GM19455 (cell line): ENCODE results near the gene FXYD3.
"Not testable (repeated sequence)": the region's sequence is repeated elsewhere in the genome, so short reads cannot be mapped to it uniquely, and the experiment has no call there.

ENCODE experiments used
- ATAC-seq: cut with Tn5 transposase; IDR thresholded peaks from one replicate; pipeline ENCODE4 v1.9.1; 2021; ENCODE audit not compliant: unreplicated experiment

FXYD3 gene

DNA sequence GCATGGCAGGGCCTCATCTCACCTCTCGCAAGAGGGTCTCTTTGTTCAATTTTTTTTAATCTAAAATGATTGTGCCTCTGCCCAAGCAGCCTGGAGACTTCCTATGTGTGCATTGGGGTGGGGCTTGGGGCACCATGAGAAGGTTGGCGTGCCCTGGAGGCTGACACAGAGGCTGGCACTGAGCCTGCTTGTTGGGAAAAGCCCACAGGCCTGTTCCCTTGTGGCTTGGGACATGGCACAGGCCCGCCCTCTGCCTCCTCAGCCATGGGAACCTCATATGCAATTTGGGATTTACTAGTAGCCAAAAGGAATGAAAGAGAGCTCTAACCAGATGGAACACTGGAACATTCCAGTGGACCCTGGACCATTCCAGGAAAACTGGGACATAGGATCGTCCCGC, 8.0 kb downstream of the FXYD3 start:
- no peak for ATAC-seq

DNA sequence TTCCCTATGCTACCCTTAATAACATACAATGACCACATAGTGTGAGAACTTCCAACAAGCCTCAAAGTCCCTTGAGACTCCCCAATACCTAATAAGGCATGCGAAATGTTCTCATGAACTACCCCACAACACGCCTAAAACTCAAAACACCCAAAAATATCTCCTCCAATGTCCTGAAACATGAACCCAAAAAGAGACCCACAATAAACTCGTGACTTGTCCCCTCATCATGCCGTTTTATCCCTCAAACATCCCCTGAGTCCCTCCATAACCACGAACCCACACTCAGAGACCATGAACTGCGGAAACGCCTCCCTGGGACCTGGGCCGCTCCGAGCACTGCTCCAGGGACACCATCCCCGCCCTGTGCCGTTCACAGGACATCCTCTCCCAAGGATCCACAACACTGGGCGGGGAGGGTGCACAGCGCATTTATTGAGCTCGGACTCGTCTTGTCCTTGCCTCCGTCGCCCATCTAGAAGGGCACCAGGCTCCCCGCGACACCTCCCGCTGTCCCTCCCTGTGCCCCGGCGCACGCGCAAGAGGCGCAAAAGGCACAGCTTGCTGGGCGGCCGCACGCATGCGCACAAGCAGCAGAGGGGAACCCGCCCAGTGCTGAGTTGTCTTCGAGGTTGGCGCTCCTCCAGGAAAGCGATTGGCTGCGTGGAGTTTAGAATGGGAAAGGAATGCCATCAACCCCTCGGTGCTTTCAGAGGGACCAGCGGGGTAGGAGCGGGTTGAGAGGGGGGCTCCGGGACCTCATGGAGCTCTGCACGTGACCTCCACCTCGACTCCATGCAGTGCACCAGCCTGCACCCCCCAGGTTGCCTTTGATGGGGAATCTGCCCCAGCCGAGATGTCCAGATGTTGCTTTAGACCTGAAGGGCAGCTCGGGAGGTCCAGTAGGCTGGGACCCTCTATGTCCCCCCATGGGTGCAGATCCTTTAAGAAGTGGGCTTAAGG, 8.8 kb downstream of the FXYD3 start:
- peak; percentile 72 for ATAC-seq

DNA sequence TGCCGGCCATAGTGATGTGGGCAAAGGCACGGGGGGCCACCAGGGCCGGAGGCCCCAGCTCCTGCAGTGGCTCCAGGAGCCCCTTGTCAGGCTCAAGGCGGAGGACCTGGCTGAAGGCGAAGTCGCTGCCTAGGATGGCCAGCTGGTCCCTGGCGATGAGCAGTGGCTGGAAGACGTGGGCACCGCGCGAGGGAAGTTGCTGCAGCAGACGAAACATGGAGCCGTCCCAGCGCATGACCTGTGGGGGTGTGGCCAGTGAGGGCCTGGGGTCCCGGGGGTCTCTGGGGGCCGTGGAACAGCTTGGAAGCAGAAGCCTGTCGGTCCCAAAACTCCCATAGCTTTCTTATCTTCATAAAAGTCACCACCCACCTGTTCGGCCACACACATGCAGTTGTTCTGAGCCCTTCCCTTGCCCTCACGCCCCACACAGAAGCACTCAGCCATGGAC, 9.7 kb downstream of the FXYD3 start:
- no peak for ATAC-seq

DNA sequence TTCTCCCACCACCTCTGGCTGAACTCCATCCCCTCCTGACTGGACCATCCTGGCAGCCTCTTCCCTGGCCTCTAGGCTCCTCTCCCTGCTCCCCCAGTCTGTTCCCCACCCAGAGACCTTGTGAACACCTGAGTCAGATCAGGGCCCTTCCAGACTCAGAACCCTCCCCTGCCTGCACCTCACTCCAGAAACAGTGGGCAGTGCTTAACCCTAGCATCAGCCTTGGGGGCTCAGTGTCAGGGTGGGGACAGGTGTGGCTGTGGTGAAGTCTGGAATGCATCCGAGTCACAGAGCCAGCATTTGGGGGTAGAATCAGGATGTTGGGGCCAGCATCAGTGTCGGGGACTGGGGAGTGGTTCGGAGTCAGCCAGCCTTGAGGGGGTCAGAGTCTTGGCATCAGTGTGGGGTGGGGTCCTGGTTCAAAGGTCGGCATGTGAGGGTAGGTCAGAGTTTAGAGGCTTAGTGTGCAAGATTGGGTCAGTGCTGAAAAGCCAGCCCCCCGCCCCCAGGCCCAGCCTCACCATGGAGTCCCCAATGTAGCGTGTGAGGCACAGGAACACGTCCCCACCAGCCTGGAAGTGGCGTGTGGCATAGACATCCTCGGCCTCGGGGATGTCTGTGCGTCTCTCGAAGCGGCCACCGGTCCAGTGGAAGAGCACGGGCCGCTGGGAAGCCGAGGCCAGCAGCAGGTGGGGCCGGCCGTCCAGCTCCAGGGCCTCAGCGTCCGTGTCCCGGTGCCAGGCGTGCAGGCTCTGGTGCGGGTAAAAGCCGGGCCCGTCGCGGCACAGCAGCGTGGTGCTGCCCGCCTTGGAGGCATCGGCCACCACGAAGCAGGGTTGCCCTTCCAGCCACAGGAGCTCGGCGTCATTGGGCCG, 10.4 kb downstream of the FXYD3 start:
- ATAC-seq, result no peak

DNA sequence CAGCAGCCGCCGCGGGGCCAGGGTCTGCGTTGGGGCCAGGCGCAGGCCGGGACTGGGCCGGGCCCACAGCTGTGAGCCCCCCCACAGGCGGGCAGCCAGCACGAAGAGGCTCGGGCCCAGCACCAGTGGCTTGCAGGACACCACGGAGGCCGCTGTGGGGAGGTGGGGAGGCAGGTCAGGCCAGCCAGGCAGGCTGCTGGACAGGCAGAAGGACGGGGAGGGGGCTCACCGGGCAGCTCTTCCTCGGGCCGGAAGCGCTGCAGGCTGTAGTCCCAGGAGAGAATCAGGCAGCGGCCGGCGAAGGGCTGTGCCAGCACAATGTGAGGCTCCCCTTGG, 11.0 kb downstream of the FXYD3 start:
- no peak for ATAC-seq

DNA sequence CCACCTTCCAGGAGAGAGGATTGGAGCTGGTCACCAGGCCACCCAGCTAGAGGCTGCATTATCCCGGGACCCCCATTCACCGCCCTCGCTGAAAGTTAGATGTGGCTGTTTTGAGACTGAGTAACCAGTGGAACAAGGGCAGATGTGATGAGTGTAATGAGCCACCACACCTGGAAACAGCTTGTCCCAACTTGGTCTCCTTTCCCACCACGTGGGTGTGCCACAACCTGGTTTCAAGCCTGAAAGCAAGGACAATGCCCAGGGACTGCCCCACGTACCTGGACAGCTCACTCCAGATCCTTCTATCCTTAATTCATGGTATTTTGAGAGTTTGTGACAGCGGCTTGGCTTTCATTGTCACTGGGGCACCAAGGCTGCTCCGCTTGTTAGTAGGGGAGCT, 12.2 kb downstream of the FXYD3 start:
- no peak for ATAC-seq

DNA sequence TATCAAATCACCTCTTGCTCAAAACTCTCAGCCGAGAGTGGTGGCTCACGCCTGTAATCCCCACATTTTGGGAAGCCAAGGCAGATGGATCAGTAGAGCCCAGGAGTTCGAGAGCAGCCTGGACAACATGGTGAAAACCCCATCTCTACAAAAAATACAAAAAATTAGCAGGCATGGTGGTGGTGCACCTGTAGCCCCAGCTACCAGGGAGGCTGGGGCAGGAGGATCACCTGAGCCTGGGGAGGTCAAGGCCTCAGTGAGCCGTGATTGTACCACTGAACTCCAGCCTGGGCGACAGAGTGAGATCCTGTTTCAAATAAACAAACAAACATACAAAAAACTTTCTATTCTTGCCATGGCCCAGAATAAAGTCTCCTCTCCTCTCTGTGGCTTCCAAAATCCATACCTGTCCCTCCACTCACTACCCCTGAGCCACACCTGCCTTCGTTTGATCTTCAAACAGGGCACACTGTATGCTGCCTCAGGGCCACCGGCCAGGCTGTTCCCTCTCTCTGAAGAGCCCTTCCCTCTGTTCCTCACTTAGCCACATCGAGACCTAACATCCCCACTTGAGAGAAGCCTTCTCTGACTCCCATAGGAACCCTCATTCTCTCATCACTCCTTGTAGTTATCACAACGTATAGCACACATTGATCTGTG, 12.9 kb downstream of the FXYD3 start:
- no peak for ATAC-seq

DNA sequence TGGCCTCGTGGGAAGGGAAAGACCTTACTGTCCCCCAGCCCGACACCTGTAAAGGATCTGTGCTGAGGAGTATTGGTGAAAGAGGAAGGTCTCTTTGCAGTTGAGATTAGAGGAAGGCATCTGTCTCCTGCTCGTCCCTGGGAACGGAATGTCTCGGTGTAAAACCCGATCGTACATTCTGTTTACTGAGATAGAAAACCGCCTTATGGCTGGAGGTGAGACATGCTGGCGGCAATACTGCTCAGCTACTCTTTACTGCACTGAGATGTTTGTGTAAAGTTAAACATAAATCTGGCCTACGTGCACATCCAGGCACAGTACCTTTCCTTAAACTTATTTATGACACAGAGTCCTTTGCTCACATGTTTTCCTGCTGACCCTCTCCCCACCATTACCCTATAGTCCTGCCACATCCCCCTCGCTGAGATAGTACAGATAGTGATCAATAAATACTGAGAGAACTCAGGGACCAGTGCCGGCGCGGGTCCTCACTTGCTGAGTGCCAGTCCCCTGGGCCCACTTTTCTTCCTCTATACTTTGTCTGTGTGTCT, 14.2 kb downstream of the FXYD3 start:
- ATAC-seq, result not testable (repeated sequence)

DNA sequence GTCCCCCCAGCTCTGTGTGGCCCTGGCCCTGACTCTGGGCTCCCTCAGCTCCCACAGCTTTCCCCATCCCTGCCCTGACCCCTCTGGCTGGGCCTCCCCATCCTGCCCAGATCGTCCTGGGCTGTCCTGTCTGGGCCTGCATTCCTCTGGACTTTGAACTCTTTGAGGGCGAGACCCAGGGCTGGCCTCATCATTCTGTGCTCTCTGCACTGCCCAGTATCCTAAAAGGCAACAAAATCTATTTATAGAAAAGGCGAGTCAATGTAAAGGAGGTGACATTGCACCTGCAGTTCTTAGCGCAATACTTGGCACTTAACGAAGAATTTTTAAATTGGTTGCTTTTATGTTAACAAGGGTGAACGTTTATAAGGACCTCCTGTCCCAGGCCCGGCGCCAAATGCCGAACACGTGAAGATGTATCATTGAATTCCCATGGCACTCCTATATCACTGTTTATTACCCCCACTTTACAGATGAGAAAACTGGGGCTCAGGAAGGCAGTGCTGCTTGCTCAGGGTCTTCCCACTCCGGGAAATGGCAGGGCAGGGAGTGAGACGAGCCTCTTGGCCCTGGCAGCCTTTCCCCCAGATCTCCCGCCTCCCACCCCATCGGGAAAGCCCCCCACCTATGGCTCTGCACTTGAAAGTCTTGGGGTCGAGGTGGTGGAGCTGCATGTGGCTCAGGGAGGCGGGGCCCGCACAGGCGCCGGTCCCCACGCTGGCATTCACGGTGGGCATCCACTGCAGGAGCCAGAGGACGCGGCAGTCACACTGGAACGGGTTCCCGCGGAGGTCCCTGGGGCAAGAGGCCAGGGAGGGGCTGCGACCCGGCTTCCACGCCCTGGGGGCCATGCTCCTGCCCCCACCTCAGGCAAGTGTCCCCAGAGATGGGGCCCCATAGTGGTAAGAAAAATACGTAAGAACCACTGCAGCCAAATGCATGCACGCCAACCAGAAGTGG, 15.4 kb downstream of the FXYD3 start:
- ATAC-seq, result no peak

DNA sequence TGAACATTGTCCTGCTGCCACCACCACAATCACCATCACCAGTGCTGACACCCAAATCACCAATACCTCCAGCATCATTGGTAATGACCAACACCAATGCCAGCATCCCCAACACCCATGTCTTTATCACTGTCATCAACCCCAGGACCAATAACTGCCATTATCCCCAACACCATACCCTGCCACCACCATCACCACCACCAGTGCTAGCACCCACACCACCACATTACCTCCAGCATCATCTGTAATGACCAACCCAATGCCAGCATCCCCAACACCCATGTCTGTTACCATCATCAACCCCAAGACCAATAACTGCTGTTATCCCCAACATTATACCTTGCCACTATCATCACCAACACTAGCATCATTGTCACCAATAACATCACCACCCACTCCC, 16.6 kb downstream of the FXYD3 start:
- no peak for ATAC-seq

DNA sequence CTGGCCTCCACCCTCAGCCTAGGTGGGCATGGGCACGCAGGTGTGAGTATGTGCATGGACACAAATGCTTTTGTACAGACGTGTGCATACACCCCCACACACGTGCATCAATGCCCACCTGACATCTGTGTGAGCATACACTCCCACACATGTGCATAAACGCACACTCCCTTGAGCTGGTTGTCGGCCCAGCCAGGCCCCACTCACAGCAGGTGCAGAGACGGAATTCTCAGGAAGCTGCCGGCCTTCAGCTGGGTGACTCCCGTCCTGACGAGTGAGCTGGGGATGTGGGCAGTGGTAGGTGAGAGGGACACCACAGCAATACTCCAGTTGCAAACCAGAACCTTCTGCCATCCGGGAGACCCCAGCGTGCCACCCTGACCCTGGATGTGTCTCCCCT, 18.2 kb downstream of the FXYD3 start:
- ATAC-seq, result no peak

DNA sequence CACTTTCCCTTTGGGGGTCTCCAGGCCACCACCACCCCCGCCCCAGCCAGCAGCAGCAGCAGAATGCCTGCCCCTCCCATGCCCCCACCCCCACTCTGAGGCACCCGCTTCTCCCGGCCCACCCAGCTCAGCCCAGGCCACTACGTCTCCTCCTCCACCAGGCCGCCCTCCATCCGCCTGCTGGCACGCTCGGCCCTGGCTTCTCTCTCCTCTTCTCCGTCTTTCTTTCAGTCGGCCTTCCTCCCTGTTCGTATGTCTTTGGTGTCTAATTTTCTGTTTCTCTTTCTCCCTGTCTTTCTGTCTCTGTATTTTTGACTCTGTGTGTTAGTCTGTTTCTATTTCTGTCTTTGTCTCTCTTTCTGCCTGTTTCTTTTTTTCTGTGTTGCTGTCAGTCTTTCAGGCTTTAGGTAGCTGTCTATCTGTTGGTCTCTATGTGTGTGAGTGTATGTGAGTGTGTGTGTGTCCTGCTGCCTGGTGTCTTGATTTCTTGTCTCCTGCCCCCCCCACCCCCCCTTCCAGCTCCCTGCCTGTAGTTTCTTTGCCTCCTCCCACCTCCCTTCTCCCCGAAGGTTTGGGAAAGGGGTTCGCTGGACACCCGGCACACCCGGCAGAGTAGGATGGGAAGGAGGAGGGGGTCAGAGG, 19.1 kb downstream of the FXYD3 start, which contains the start of gene LGI4:
TSS of gene LGI4 (minus strand) at position 459 of the 642 bp plus-strand sequence. CDS start at position 80, 379 bp downstream.
- no peak for ATAC-seq

DNA sequence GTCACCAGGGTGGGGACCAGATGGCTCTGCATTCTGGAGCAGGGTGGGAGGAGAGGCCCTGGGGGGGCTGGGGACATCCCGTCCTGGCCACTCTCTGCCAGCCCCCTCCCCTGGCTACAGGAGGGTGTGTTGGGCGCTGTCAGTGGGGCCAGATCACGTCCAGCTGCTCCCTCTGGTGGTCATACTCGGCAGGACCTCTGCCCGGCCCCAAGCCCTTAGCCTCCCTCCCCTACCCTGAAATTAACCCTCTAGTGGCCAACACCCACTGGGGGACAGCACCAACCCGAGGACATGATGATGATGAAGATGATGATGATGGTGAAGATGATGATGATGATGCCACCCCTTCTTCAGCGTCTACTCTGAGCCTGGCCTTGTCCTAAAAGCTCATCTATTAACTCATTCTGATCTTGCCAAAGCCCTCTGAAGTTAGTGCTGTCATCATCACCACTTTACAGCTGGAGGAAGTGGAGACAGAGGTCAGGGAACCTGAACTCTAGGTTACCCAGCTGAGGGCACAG, 19.8 kb downstream of the FXYD3 start:
- ATAC-seq, result no peak

DNA sequence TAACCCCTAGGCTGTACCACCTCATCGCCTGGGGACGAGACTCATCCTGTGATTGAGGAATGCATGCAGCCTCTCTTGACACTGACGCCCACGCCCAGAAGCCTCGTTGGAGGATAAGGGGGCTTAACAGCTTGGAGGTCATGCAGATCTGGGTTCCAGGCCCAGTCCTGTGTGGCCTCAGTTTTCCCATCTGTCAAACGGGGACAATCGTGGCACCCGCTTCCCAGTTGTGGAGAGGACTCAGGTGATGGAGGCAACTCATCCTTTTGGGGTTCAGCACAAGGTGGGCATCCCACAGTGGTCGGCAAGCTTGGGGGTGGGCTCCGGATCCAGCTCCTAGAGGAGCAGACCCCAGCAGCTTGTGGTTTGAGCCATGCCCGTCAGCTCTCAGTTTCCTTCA, 20.6 kb downstream of the FXYD3 start:
- no peak for ATAC-seq

DNA sequence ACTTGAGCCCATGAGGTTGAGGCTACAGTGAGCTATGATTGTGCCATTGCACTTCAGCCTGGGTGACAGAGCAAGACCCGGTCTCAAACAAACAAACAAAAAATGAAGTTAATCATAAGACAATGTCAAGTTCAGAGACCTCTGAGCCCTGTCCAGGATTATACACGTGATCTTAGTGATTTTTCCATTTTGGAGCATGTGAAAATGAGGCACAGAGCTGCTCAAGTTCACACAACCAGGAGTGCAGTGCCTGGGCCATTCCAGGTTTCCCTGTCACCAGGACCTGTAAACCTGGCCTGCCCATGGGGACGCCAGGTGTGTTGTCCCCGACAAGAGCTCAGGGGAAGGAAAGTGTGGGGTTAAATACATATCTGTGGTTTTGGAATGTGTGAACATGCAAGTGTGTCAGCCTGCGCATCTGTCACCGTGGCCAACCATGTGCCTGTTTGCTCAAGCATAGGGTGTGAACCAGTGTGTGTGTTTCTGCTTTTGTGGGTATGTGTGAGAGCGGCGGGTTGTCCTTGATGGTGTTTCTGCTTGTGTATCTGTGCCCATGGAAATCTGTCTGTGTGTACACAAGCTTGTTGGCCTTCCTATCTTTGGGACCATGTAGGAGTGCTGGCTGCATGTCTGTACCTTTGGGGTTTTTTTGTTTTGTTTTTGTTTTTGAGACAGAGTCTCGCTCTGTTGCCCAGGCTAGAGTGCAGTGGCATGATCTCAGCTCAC, 21.5 kb downstream of the FXYD3 start:
- ATAC-seq, result no peak

DNA sequence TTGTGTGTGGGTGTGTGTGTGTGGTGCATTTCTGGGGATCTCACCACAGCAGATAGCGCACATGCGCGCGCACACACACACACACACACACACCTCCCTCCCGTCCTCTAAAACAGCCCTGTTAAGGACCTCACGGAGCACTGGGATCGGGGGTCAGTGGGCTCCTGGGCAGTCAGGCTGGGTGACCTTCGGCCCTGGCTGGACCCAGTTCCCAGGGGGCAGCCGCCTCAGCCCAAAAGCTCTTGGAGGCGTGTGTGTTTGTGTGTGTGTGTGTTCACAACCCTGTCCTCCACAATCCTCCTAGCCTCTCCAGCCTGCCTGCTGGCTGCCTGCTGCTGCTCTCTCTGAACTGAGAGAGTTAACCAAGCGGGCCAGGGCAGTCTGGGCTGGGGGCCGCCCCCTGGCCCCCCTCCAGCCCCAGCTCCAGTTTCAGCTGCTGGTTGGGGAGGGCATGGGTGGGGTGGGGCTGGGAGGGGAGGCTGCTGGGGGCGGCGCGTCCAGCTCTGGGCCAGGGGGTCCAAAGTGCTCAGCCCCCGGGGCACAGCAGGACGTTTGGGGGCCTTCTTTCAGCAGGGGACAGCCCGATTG, 22.8 kb downstream of the FXYD3 start, which contains the start of gene FXYD1:
TSS of gene FXYD1 (plus strand) at position 520 of the 588 bp plus-strand sequence. CDS start 1,256 bp downstream, outside the sequence.
- ATAC-seq, result no peak

DNA sequence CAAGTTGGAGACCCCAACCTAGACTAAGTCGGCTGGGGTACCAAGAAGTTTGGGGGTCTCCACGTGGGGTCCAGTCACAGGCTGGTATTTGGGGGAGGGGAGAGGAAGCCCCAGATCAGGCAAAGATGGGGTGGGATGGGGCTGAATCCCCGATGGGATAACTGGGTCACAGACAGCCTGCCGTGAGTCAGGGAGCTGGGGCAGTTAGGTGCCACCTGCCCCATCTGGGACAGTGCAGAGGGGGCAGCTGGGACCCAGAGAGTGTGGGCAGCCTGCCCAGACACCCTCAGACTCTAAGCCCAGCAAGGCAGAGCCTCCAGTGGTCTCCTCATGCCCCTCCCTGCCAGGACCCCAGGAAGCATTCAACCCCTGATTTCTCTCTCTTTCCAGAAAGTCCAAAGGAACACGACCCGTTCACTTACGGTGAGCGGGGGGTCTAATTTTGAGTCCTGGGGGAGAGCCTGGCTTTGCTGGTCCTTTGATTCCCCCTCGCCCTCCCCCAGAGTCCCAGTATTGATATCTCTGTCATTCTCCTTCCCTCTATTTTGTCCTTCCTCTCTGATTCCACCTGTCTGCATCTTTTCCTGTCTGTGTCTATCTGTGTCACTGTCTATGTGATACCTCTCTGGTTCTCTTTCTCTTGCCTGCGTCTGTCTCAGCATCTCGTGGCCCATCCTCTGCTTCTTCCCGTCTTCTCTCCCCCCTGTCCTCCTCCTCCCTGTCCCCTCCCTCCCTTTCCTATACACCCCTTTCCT, 24.8 kb downstream of the FXYD3 start:
- no peak for ATAC-seq
